ENCODE measurements around the gene TAAR2. TPM values are rescaled to one million over a fixed set of nuclear protein-coding genes. Genes with fewer than 3 reads are reported as not detected.

Gene TAAR2
- total and polyA plus RNA-seq, 2 donors (not counting 1 experiment from before 2014, with no cell fraction given): not detected

DNA sequence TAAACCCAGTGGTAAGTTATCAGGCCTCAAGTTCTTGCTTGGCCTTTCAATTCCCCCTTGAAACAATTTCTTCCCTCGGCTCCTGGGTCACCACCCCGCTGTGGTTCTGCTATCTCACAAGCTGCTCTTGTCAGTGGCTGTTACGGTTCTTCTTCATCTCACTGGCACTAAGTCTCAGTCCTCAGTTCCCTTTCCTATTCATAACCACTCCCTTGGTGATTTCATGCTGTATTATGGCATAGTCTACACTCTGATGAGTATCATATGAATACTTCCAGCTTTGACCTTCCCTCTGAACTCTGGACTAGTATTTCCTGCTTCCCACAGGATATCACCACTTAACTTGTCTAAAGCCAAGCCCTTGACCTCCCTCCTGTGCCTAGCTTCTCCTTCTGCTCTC lies 27.0 kb upstream of the TAAR2 start:
- Histone ChIP-seq H4K20me1 (ENCODE audit: control insufficient read depth, insufficient read depth, low read length, poor library complexity, severe bottlenecking) (no peaks in the 10 kb centered on the region), H3K27me3 (replicated peaks in 1 of 4; ENCODE audit: control extremely low read depth in 1 of 4, control insufficient read depth in 3 of 4, insufficient read depth in 4 of 4, low read length in 3 of 4) (no peaks in the 10 kb centered on the region), H2AFZ (ENCODE audit: insufficient read depth, low read depth, low read length, poor library complexity, severe bottlenecking) (no peak overlapping the region), H3K9ac (ENCODE audit: low read length) (no peak overlapping the region), H3K4me1 (ENCODE audit: control insufficient read depth in 2 of 2, insufficient read depth in 2 of 2, low read length in 2 of 2) (no peaks in the 10 kb centered on the region), H3K4me2 (replicated peaks; ENCODE audit: low read depth, low read length, poor library complexity, severe bottlenecking) (no peak overlapping the region), H3K79me2 (ENCODE audit: control insufficient read depth, insufficient read depth, low read length) (no peaks in the 10 kb centered on the region), H3K9me3 (ENCODE audit: control extremely low read depth in 1 of 3, control insufficient read depth in 2 of 3, insufficient read depth in 1 of 3, low read length in 2 of 3) (no peaks in the 10 kb centered on the region), H3K4me3 (ENCODE audit: control extremely low read depth in 1 of 5, extremely low read depth in 1 of 5, insufficient read depth in 1 of 5, low read depth in 2 of 5, low read length in 4 of 5) (no peak overlapping the region), H3K27ac (ENCODE audit: low read length in 2 of 2) (no peak overlapping the region), H3K36me3 (replicated peaks in 1 of 2; ENCODE audit: control extremely low read depth in 1 of 2, control insufficient read depth in 1 of 2, extremely low read depth in 1 of 2, insufficient read depth in 2 of 2, low read length in 1 of 2) (no peaks in the 10 kb centered on the region)
- DNase-seq: no peak
- Mint-ChIP-seq H3K4me1 (no peaks in the 10 kb centered on the region), H3K27me3 (no peaks in the 10 kb centered on the region), H3K9me3 (ENCODE audit: insufficient read depth) (no peaks in the 10 kb centered on the region), H3K4me3 (no peak overlapping the region), H3K27ac (no peak overlapping the region)
- POLR2A ChIA-PET: no interaction called here
- 78% methylated on average over 3 of the region's 3 CpGs for WGBS (ENCODE audit: insufficient coverage)
- CTCF ChIA-PET: interaction anchor here (0.5 kb wide), 1 partner anchor 419 kb away, joined by 3 read pairs; no protein-coding TSS in a partner anchor
- no peak for ATAC-seq (ENCODE audit: low read depth)
- intact Hi-C loops (cut with micrococcal nuclease): no loop called here
- TF ChIP-seq EZH2 (IDR thresholded peaks at IDR 0.05; ENCODE audit: borderline replicate concordance, insufficient read depth, low read depth, low read length, poor library complexity, severe bottlenecking): no peak
- TF ChIP-seq, protein P1, sequence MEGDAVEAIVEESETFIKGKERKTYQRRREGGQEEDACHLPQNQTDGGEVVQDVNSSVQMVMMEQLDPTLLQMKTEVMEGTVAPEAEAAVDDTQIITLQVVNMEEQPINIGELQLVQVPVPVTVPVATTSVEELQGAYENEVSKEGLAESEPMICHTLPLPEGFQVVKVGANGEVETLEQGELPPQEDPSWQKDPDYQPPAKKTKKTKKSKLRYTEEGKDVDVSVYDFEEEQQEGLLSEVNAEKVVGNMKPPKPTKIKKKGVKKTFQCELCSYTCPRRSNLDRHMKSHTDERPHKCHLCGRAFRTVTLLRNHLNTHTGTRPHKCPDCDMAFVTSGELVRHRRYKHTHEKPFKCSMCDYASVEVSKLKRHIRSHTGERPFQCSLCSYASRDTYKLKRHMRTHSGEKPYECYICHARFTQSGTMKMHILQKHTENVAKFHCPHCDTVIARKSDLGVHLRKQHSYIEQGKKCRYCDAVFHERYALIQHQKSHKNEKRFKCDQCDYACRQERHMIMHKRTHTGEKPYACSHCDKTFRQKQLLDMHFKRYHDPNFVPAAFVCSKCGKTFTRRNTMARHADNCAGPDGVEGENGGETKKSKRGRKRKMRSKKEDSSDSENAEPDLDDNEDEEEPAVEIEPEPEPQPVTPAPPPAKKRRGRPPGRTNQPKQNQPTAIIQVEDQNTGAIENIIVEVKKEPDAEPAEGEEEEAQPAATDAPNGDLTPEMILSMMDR (IDR thresholded peaks at IDR 0.05): no peak

GRCh38 chr6:132650429-132650828 lies 26.4 kb upstream of the TAAR2 start:
- CTCF ChIA-PET: no interaction called here
- Histone ChIP-seq H3K36me3 (replicated peaks in 1 of 2; ENCODE audit: control extremely low read depth in 1 of 2, control insufficient read depth in 1 of 2, extremely low read depth in 1 of 2, insufficient read depth in 2 of 2, low read length in 1 of 2) (no peaks in the 10 kb centered on the region), H3K79me2 (ENCODE audit: control insufficient read depth, insufficient read depth, low read length) (no peaks in the 10 kb centered on the region), H3K4me1 (ENCODE audit: control insufficient read depth in 2 of 2, insufficient read depth in 2 of 2, low read length in 2 of 2) (no peaks in the 10 kb centered on the region), H3K27me3 (replicated peaks in 1 of 4; ENCODE audit: control extremely low read depth in 1 of 4, control insufficient read depth in 3 of 4, insufficient read depth in 4 of 4, low read length in 3 of 4) (no peaks in the 10 kb centered on the region), H3K4me3 (ENCODE audit: control extremely low read depth in 1 of 5, extremely low read depth in 1 of 5, insufficient read depth in 1 of 5, low read depth in 2 of 5, low read length in 4 of 5) (no peak overlapping the region), H2AFZ (ENCODE audit: insufficient read depth, low read depth, low read length, poor library complexity, severe bottlenecking) (no peak overlapping the region), H3K27ac (ENCODE audit: low read length in 2 of 2) (no peak overlapping the region), H3K4me2 (replicated peaks; ENCODE audit: low read depth, low read length, poor library complexity, severe bottlenecking) (no peak overlapping the region), H4K20me1 (ENCODE audit: control insufficient read depth, insufficient read depth, low read length, poor library complexity, severe bottlenecking) (no peaks in the 10 kb centered on the region), H3K9me3 (ENCODE audit: control extremely low read depth in 1 of 3, control insufficient read depth in 2 of 3, insufficient read depth in 1 of 3, low read length in 2 of 3) (no peaks in the 10 kb centered on the region), H3K9ac (ENCODE audit: low read length) (no peak overlapping the region)
- Mint-ChIP-seq H3K27ac (no peak overlapping the region), H3K9me3 (ENCODE audit: insufficient read depth) (no peaks in the 10 kb centered on the region), H3K27me3 (no peaks in the 10 kb centered on the region), H3K4me1 (no peaks in the 10 kb centered on the region), H3K4me3 (no peak overlapping the region)
- 100% methylated on average over 1 of the region's 1 CpG for WGBS (ENCODE audit: insufficient coverage)
- TF ChIP-seq, protein P1 (IDR thresholded peaks at IDR 0.05): no peak
- TF ChIP-seq EZH2 (IDR thresholded peaks at IDR 0.05; ENCODE audit: borderline replicate concordance, insufficient read depth, low read depth, low read length, poor library complexity, severe bottlenecking): no peak
- no peak for DNase-seq
- no peak for ATAC-seq (ENCODE audit: low read depth)
- intact Hi-C loops (cut with micrococcal nuclease): no loop called here
- POLR2A ChIA-PET: no interaction called here

Measured in B cell (primary cell).